Measurements from ENCODE around the gene FILIP1L.

DNA sequence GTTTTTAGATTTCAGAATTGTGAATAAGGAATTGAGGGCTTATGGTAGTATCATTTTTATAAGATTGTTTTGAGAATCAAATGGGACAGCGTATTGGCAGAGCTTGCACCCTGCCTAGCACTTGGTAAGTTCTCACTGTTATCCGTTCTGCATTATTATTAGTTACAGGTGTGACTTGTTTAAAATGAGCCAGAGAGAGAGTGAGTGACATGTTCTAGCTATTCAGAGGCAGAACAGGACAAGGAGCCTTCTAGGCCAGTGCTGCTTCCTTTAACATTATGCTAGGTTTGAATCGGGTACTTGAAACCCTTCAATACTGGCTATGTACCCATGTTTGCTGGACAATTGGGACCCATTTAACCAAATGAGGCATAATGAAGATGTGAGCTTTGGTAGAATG is 133.7 kb downstream of the FILIP1L start:
- TF ChIP-seq RFX5 (IDR thresholded peaks at IDR 0.05; ENCODE audit: low read length): no peak
- no peak for TF ChIP-seq FOXM1 (IDR thresholded peaks at IDR 0.05; ENCODE audit: low read depth)
- TF ChIP-seq CTCF (IDR thresholded peaks at IDR 0.05): no peak
- TF ChIP-seq RAD21 (IDR thresholded peaks at IDR 0.05; ENCODE audit: low read length): no peak
- TF ChIP-seq POLR2AphosphoS5 (IDR thresholded peaks at IDR 0.05; ENCODE audit: low read depth, low read length): no peak
- TF ChIP-seq GATA2 (CRISPR knock-in tag; IDR thresholded peaks at IDR 0.05): no peak
- TF ChIP-seq, protein P1, sequence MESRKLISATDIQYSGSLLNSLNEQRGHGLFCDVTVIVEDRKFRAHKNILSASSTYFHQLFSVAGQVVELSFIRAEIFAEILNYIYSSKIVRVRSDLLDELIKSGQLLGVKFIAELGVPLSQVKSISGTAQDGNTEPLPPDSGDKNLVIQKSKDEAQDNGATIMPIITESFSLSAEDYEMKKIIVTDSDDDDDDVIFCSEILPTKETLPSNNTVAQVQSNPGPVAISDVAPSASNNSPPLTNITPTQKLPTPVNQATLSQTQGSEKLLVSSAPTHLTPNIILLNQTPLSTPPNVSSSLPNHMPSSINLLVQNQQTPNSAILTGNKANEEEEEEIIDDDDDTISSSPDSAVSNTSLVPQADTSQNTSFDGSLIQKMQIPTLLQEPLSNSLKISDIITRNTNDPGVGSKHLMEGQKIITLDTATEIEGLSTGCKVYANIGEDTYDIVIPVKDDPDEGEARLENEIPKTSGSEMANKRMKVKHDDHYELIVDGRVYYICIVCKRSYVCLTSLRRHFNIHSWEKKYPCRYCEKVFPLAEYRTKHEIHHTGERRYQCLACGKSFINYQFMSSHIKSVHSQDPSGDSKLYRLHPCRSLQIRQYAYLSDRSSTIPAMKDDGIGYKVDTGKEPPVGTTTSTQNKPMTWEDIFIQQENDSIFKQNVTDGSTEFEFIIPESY (IDR thresholded peaks at IDR 0.05; ENCODE audit: borderline replicate concordance, low read depth): no peak
- no peak for TF ChIP-seq FOSL2 (IDR thresholded peaks at IDR 0.05; ENCODE audit: borderline replicate concordance, low read depth)

Measured in SK-N-SH (cell line).